Endothelial cell of umbilical vein (primary cell): ENCODE measurements around the gene SLC39A3. TPM values are rescaled to one million over a fixed set of nuclear protein-coding genes. Genes with fewer than 3 reads are reported as not detected.

ENCODE experiments used
- BruUV-seq: library from RNA; stranded (reverse); fragments of 400-500 nt; replicated peaks from 2 replicates; lab custom pipeline; 2021; lab: Mats Ljungman, UMichigan
- CTCF ChIA-PET: fragments of 300-600, 350-600 bp; sonication (Branson Sonifier 250); formaldehyde crosslinking; loops from one replicate; lab custom pipeline; 2021; ENCODE audit warnings: antibody characterized with exemption, inconsistent platforms; lab: Charles Lee
- POLR2A ChIA-PET: fragments of 300-600, 350-600 bp; sonication (Branson Sonifier 250); formaldehyde crosslinking; loops from one replicate; lab custom pipeline; 2021; ENCODE audit warnings: antibody characterized with exemption, inconsistent platforms; lab: Charles Lee
- DNase-seq: peaks from one replicate; pipeline ENCODE4 v3.0.0-alpha.2; 2011; ENCODE audit warnings: low read depth, low spot score
- FAIRE-seq: peaks from 2 replicates; lab custom pipeline; 2011; peaks lifted over from hg19 to GRCh38; lab: Jason Lieb, UNC
- H2AFZ ChIP-seq: 2 replicates; pipeline ENCODE4 v1.6.0; 2012; ENCODE audit warnings: low read depth, low read length, control low read depth, inconsistent platforms
- H3K27ac ChIP-seq: 2 replicates; pipeline ENCODE4 v1.5.1; 2011; ENCODE audit warnings: low read depth, mild to moderate bottlenecking, control low read depth, low read length, moderate library complexity; ENCODE audit not compliant: insufficient read depth
- H3K27me3 ChIP-seq, 2 experiments: 2 replicates each; pipeline versions ENCODE4 v1.6.0 to v1.6.1; 2011; ENCODE audit warnings: low read length in 2 of 2, mixed read lengths in 1 of 2; ENCODE audit not compliant: control insufficient read depth in 2 of 2, insufficient read depth in 2 of 2
- H3K36me3 ChIP-seq, 2 experiments: 2 replicates in 1 of 2; 3 replicates in 1 of 2; pipeline ENCODE4 v1.5.1; 2011; ENCODE audit warnings: low read length in 2 of 2, mild to moderate bottlenecking in 1 of 2, moderate library complexity in 1 of 2; ENCODE audit not compliant: control insufficient read depth in 2 of 2, insufficient read depth in 2 of 2; ENCODE audit errors: extremely low read depth in 1 of 2
- H3K4me1 ChIP-seq: 3 replicates; pipeline ENCODE4 v1.5.1; 2011; ENCODE audit warnings: mild to moderate bottlenecking, low read length; ENCODE audit not compliant: control insufficient read depth, insufficient read depth; ENCODE audit errors: extremely low read depth
- H3K4me2 ChIP-seq: 2 replicates; pipeline ENCODE4 v1.6.1; 2011; ENCODE audit warnings: low read length, control low read depth, mixed read lengths; ENCODE audit not compliant: insufficient read depth
- H3K4me3 ChIP-seq, 3 experiments: fragments of 200-600 bp in 1 of 3; sonication (generic), shearing (Covaris generic) in 1 of 3; replicated peaks in 1 of 3; 2 replicates each; pipeline ENCODE4 v1.5.1; 2011 to 2016; ENCODE audit warnings: control low read depth in 3 of 3, low read length in 3 of 3, mild to moderate bottlenecking in 2 of 3, inconsistent platforms in 1 of 3, low read depth in 1 of 3, moderate library complexity in 1 of 3; ENCODE audit not compliant: insufficient read depth in 1 of 3
- H3K79me2 ChIP-seq: 2 replicates; pipeline ENCODE4 v1.6.0; 2012; ENCODE audit warnings: low read length, inconsistent platforms; ENCODE audit not compliant: control insufficient read depth, insufficient read depth
- H3K9ac ChIP-seq: replicated peaks from 2 replicates; pipeline ENCODE3; 2011; ENCODE audit warnings: low read length, control low read depth; ENCODE audit not compliant: insufficient read depth; ENCODE audit errors: extremely low read depth
- H3K9me1 ChIP-seq: replicated peaks from 3 replicates; pipeline ENCODE4 v1.6.0; 2011; ENCODE audit warnings: mild to moderate bottlenecking, low read length; ENCODE audit not compliant: control insufficient read depth, insufficient read depth; ENCODE audit errors: extremely low read depth
- H3K9me3 ChIP-seq: replicated peaks from 2 replicates; pipeline ENCODE4 v1.5.1; 2012; ENCODE audit warnings: low read length, inconsistent platforms; ENCODE audit not compliant: control insufficient read depth, insufficient read depth
- H4K20me1 ChIP-seq: replicated peaks from 2 replicates; pipeline ENCODE3; 2011; ENCODE audit warnings: mild to moderate bottlenecking, low read length; ENCODE audit not compliant: control insufficient read depth, insufficient read depth; ENCODE audit errors: extremely low read depth
- EZH2 ChIP-seq: IDR thresholded peaks from 2 replicates; pipeline ENCODE4 v1.6.1; 2012; ENCODE audit warnings: borderline replicate concordance, low read depth, mild to moderate bottlenecking, moderate library complexity, low read length, inconsistent platforms; ENCODE audit not compliant: severe bottlenecking
- FOS ChIP-seq: IDR thresholded peaks from 2 replicates; pipeline ENCODE4 v1.6.1; 2011; ENCODE audit warnings: mild to moderate bottlenecking, low read length, moderate library complexity, borderline replicate concordance; ENCODE audit not compliant: insufficient read depth
- MYC ChIP-seq: IDR thresholded peaks from one replicate; pipeline ENCODE4 v1.6.1; 2011; ENCODE audit warnings: mild to moderate bottlenecking, low read depth, low read length
- dilution Hi-C: fragments of 300-500 bp; cut with MboI; formaldehyde crosslinking; loops from one replicate; pipeline ENCODE4 v1.15.0; 2019; ENCODE audit warnings: low sequenced_read_pairs; ENCODE audit not compliant: extremely low pct_ligation_motif_present
- intact Hi-C: fragments of 100-400 bp; cut with micrococcal nuclease; formaldehyde crosslinking; loops from one replicate; pipeline ENCODE4 v1.10.0; 2022
- polyA plus RNA-seq, 4 experiments: library from polyadenylated mRNA; depleted of rRNA in 3 of 4; stranded (reverse) in 3 of 4; unstranded in 1 of 4; fragments of >200 nt; gene quantifications; 2 replicates each; pipeline versions ENCODE4 v1.2.1 to v1.2.3, GENCODE V29; 2011 to 2012; ENCODE audit warnings: missing spikeins in 1 of 4
- total RNA-seq: library from RNA; stranded (reverse); gene quantifications from 2 replicates; pipeline ENCODE4 v1.2.3, GENCODE V29; 2021

Gene SLC39A3
- total and polyA plus RNA-seq, 2 donors (not counting 3 experiments of a cell fraction or from before 2014, with no cell fraction given), result 28.0 to 43.1 TPM

GRCh38 chr19:2711875-2712205 is 28.0 kb downstream of the SLC39A3 start:
- H3K9me3 ChIP-seq, result no peaks in the 10 kb centered on the region
- no peak for TF ChIP-seq MYC
- TF ChIP-seq EZH2, result no peak
- TF ChIP-seq FOS, result no peak
- CTCF ChIA-PET, result interaction anchor here (0.9 kb wide), 1 partner anchor 37 kb away, joined by 3 read pairs; no protein-coding TSS in a partner anchor
- no peak overlapping the region for H3K27ac ChIP-seq
- H3K36me3 ChIP-seq, result no peaks in the 10 kb centered on the region
- no peak overlapping the region for H3K9ac ChIP-seq
- BruUV-seq, result no TSS peak
- H2AFZ ChIP-seq, result no peak overlapping the region
- H3K4me2 ChIP-seq, result no peak overlapping the region
- no peaks in the 10 kb centered on the region for H3K27me3 ChIP-seq
- H3K4me3 ChIP-seq, result no peak overlapping the region
- no peaks in the 10 kb centered on the region for H3K79me2 ChIP-seq
- no peaks in the 10 kb centered on the region for H3K4me1 ChIP-seq
- no peaks in the 10 kb centered on the region for H4K20me1 ChIP-seq
- POLR2A ChIA-PET, result no interaction called here
- DNase-seq (no peak), FAIRE-seq (no peak)
- intact Hi-C loops, result no loop called here
- dilution Hi-C loops, result no loop called here
- no peaks in the 10 kb centered on the region for H3K9me1 ChIP-seq

- Histone ChIP-seq H3K9me3 (no peaks in the 10 kb centered on the region), H3K4me1 (no peaks in the 10 kb centered on the region), H4K20me1 (no peaks in the 10 kb centered on the region), H3K4me3 (no peak overlapping the region), H3K9ac (no peak overlapping the region), H3K79me2 (no peaks in the 10 kb centered on the region), H3K9me1 (no peaks in the 10 kb centered on the region), H3K4me2 (no peak overlapping the region), H3K27ac (no peak overlapping the region), H3K27me3 (no peaks in the 10 kb centered on the region), H3K36me3 (no peaks in the 10 kb centered on the region), H2AFZ (no peak overlapping the region)
- CTCF ChIA-PET, result interaction anchor here (0.9 kb wide), 1 partner anchor 38 kb away, joined by 3 read pairs; no protein-coding TSS in a partner anchor
- intact Hi-C loops, result no loop called here
- TF ChIP-seq FOS, result no peak
- FAIRE-seq (no peak), DNase-seq (no peak)
- dilution Hi-C loops, result no loop called here
- no TSS peak for BruUV-seq
- POLR2A ChIA-PET, result no interaction called here
These were observed 28.5 kb downstream of the SLC39A3 start for GRCh38 chr19:2711172-2711874.
